Measurements from ENCODE around the gene SPATA16. TPM values are rescaled to one million over a fixed set of nuclear protein-coding genes. Genes with fewer than 3 reads are reported as not detected.

The SPATA16 gene
- polyA plus RNA-seq, 1 donor from 2014 or later: not detected

- Histone ChIP-seq H3K27ac (ENCODE audit: low read length) (no peak overlapping the region), H3K27me3 (ENCODE audit: insufficient read depth, low read depth, low read length) (no peaks in the 10 kb centered on the region), H3K4me3 (ENCODE audit: low read length) (no peak overlapping the region), H3K9me3 (ENCODE audit: low read length) (no peaks in the 10 kb centered on the region), H3K79me2 (replicated peaks; ENCODE audit: insufficient read depth, low read length) (no peaks in the 10 kb centered on the region), H3F3A (ENCODE audit: insufficient read depth, low read length, poor library complexity, severe bottlenecking) (no peaks in the 10 kb centered on the region), H4K20me1 (ENCODE audit: insufficient read depth) (no peaks in the 10 kb centered on the region), H3K9ac (ENCODE audit: low read length) (no peak overlapping the region), H3K4me2 (ENCODE audit: low read length) (no peak overlapping the region), H3K9me2 (ENCODE audit: insufficient read depth, low read length) (no peaks in the 10 kb centered on the region), H3K36me3 (ENCODE audit: insufficient read depth, low read length) (no peaks in the 10 kb centered on the region), H2AFZ (ENCODE audit: low read depth, low read length) (no peak overlapping the region)
- TF ChIP-seq SMC3 (conservative IDR thresholded peaks at IDR 0.05; ENCODE audit: poor library complexity) (no peak), TAF1 (IDR thresholded peaks at IDR 0.05; ENCODE audit: low read depth) (no peak), POLR2AphosphoS5 (IDR thresholded peaks at IDR 0.05) (no peak), RAD21 (conservative IDR thresholded peaks at IDR 0.05) (no peak), REST (IDR thresholded peaks at IDR 0.05; ENCODE audit: borderline replicate concordance) (no peak), MXI1 (conservative IDR thresholded peaks at IDR 0.05; ENCODE audit: poor library complexity, severe bottlenecking) (no peak), EP300 (conservative IDR thresholded peaks at IDR 0.05; ENCODE audit: poor library complexity, severe bottlenecking) (no peak), CTCF (IDR thresholded peaks at IDR 0.05; ENCODE audit: poor library complexity, severe bottlenecking) (no peak), EZH2 (IDR thresholded peaks at IDR 0.05; ENCODE audit: borderline replicate concordance, insufficient read depth, low read length, poor library complexity, severe bottlenecking) (no peak)
These were observed 236.2 kb downstream of the SPATA16 start for GRCh38 chr3:172904711-172905373.

DNA sequence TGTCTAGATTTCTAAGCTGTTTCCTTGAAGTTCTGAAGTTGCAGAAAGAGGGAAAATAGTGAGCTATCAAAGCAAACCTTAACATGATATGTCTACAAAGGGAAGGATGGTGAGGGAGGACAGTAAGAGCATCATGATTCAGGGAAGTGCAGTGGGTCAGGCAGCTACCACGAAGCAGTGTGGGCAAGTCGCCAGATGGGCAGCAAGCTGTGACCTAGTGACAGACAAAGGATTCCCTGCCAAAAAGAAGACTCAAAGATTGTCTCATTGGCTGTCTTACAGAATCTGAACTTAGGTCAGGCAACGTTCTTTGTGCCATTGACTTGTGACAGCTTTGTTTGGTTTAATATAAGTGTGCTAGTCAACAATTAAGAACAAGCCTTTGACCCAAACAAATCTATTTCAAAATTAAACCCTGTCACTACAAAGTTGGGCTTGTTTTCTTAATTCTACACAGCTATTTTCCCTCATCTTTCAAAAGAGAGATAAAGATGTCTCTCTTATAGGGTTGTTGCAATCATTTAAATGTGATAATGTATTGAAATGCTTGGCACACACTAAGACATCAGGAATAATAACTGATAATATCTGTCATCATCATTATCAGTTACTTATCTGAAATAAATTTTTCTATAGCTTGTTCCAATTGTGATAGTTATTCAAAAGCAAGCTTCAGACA is 237.3 kb downstream of the SPATA16 start:
- Histone ChIP-seq H3K79me2 (replicated peaks; ENCODE audit: insufficient read depth, low read length) (no peaks in the 10 kb centered on the region), H3K27me3 (ENCODE audit: insufficient read depth, low read depth, low read length) (no peaks in the 10 kb centered on the region), H3K36me3 (ENCODE audit: insufficient read depth, low read length) (no peaks in the 10 kb centered on the region), H3K9ac (ENCODE audit: low read length) (no peak overlapping the region), H3K27ac (ENCODE audit: low read length) (no peak overlapping the region), H3K4me2 (ENCODE audit: low read length) (no peak overlapping the region), H3K9me2 (ENCODE audit: insufficient read depth, low read length) (no peaks in the 10 kb centered on the region), H4K20me1 (ENCODE audit: insufficient read depth) (no peaks in the 10 kb centered on the region), H3K4me3 (ENCODE audit: low read length) (no peak overlapping the region), H3K9me3 (ENCODE audit: low read length) (no peaks in the 10 kb centered on the region), H3F3A (ENCODE audit: insufficient read depth, low read length, poor library complexity, severe bottlenecking) (no peaks in the 10 kb centered on the region), H2AFZ (ENCODE audit: low read depth, low read length) (no peak overlapping the region)
- no peak for TF ChIP-seq CTCF (IDR thresholded peaks at IDR 0.05; ENCODE audit: poor library complexity, severe bottlenecking)
- TF ChIP-seq EP300 (conservative IDR thresholded peaks at IDR 0.05; ENCODE audit: poor library complexity, severe bottlenecking): no peak
- no peak for TF ChIP-seq MXI1 (conservative IDR thresholded peaks at IDR 0.05; ENCODE audit: poor library complexity, severe bottlenecking)
- TF ChIP-seq RAD21 (conservative IDR thresholded peaks at IDR 0.05): no peak
- no peak for TF ChIP-seq TAF1 (IDR thresholded peaks at IDR 0.05; ENCODE audit: low read depth)
- no peak for TF ChIP-seq REST (IDR thresholded peaks at IDR 0.05; ENCODE audit: borderline replicate concordance)
- TF ChIP-seq EZH2 (IDR thresholded peaks at IDR 0.05; ENCODE audit: borderline replicate concordance, insufficient read depth, low read length, poor library complexity, severe bottlenecking): no peak
- no peak for TF ChIP-seq POLR2AphosphoS5 (IDR thresholded peaks at IDR 0.05)
- no peak for TF ChIP-seq SMC3 (conservative IDR thresholded peaks at IDR 0.05; ENCODE audit: poor library complexity)

Measured in neural cell (in vitro differentiated cells).